IMR-90 (cell line): Measurements from ENCODE around the gene MRPL33.

Source experiments
- BHLHE40 ChIP-seq: fragments of 150-350 bp; IDR thresholded peaks from 2 replicates; pipeline ENCODE4 v1.6.1; 2016; ENCODE audit warnings: mild to moderate bottlenecking, low read depth, low read length
- CEBPB ChIP-seq: IDR thresholded peaks from 2 replicates; pipeline ENCODE4 v1.6.1; 2012; ENCODE audit warnings: low read depth, low read length, improper control_type of control experiment
- CHD1 ChIP-seq: IDR thresholded peaks from 2 replicates; pipeline ENCODE4 v1.6.1; 2012; ENCODE audit warnings: low read depth, low read length, improper control_type of control experiment
- FOS ChIP-seq: fragments of 150-350 bp; IDR thresholded peaks from 2 replicates; pipeline ENCODE4 v1.6.1; 2016; ENCODE audit warnings: low read depth, low read length
- MAFK ChIP-seq: IDR thresholded peaks from 2 replicates; pipeline ENCODE4 v1.6.1; 2012; ENCODE audit warnings: low read depth, low read length, improper control_type of control experiment
- MAZ ChIP-seq: IDR thresholded peaks from 2 replicates; pipeline ENCODE4 v1.6.1; 2012; ENCODE audit warnings: low read depth, mild to moderate bottlenecking, low read length, improper control_type of control experiment, moderate library complexity, borderline replicate concordance
- NFE2L2 ChIP-seq: fragments of 150-350 bp; IDR thresholded peaks from 2 replicates; pipeline ENCODE4 v1.6.1; 2016; ENCODE audit warnings: low read depth, mild to moderate bottlenecking, low read length
- POLR2A ChIP-seq: IDR thresholded peaks from 2 replicates; pipeline ENCODE4 v1.6.1; 2012; ENCODE audit warnings: mild to moderate bottlenecking, low read depth, low read length
- RAD21 ChIP-seq: IDR thresholded peaks from 2 replicates; pipeline ENCODE4 v1.6.1; 2012; ENCODE audit warnings: low read length, improper control_type of control experiment
- RFX5 ChIP-seq: IDR thresholded peaks from 2 replicates; pipeline ENCODE4 v1.8.0; 2012; ENCODE audit warnings: low read depth, mild to moderate bottlenecking, low read length, moderate library complexity
- SMC3 ChIP-seq: fragments of 150-350 bp; IDR thresholded peaks from 2 replicates; pipeline ENCODE4 v1.6.1; 2016; ENCODE audit warnings: low read depth, mild to moderate bottlenecking, antibody characterized with exemption, low read length, moderate library complexity
- TF ChIP-seq, protein P1 (sequence below): conservative IDR thresholded peaks from 2 replicates; pipeline ENCODE4 v1.5.1; 2012; ENCODE audit warnings: mild to moderate bottlenecking, low read depth, low read length, improper control_type of control experiment
- TF ChIP-seq, protein P2 (sequence below): fragments of 150-350 bp; IDR thresholded peaks from 2 replicates; pipeline ENCODE4 v1.6.1; 2017; ENCODE audit warnings: mild to moderate bottlenecking, antibody characterized with exemption, low read length, low read depth
- TF ChIP-seq, protein P3 (sequence below): fragments of 150-350 bp; IDR thresholded peaks from 2 replicates; pipeline ENCODE4 v1.6.1; 2016; ENCODE audit warnings: low read depth, mild to moderate bottlenecking, low read length, moderate library complexity, borderline replicate concordance

DNA sequence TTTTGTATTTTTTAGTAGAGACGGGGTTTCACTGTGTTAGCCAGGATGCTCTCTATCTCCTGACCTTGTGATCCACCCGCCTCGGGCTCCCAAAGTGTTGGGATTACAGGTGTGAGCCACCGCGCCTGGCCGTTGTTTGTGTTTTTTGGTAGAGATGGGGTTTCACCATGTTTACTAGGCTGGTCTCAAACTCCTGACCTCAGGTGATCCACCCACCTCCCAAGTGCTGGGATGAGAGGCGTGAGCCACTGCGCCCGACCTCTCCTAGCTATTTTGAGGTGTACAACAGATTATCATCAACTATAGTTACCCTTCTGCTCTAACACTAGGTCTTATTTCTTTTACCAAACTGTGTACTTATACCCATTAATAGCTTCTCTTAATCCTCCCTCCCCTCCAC is 28.9 kb upstream of the MRPL33 start:
- TF ChIP-seq, protein P1, sequence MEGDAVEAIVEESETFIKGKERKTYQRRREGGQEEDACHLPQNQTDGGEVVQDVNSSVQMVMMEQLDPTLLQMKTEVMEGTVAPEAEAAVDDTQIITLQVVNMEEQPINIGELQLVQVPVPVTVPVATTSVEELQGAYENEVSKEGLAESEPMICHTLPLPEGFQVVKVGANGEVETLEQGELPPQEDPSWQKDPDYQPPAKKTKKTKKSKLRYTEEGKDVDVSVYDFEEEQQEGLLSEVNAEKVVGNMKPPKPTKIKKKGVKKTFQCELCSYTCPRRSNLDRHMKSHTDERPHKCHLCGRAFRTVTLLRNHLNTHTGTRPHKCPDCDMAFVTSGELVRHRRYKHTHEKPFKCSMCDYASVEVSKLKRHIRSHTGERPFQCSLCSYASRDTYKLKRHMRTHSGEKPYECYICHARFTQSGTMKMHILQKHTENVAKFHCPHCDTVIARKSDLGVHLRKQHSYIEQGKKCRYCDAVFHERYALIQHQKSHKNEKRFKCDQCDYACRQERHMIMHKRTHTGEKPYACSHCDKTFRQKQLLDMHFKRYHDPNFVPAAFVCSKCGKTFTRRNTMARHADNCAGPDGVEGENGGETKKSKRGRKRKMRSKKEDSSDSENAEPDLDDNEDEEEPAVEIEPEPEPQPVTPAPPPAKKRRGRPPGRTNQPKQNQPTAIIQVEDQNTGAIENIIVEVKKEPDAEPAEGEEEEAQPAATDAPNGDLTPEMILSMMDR = no peak
- TF ChIP-seq BHLHE40 (no peak), NFE2L2 (no peak), MAZ (no peak), POLR2A (no peak), CEBPB (no peak), RFX5 (no peak), CHD1 (no peak), MAFK (no peak), FOS (no peak), RAD21 (no peak), SMC3 (no peak)
- TF ChIP-seq, protein P2, sequence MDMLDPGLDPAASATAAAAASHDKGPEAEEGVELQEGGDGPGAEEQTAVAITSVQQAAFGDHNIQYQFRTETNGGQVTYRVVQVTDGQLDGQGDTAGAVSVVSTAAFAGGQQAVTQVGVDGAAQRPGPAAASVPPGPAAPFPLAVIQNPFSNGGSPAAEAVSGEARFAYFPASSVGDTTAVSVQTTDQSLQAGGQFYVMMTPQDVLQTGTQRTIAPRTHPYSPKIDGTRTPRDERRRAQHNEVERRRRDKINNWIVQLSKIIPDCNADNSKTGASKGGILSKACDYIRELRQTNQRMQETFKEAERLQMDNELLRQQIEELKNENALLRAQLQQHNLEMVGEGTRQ = no peak
- TF ChIP-seq, protein P3, sequence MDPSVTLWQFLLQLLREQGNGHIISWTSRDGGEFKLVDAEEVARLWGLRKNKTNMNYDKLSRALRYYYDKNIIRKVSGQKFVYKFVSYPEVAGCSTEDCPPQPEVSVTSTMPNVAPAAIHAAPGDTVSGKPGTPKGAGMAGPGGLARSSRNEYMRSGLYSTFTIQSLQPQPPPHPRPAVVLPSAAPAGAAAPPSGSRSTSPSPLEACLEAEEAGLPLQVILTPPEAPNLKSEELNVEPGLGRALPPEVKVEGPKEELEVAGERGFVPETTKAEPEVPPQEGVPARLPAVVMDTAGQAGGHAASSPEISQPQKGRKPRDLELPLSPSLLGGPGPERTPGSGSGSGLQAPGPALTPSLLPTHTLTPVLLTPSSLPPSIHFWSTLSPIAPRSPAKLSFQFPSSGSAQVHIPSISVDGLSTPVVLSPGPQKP = no peak
